ENCODE results near the gene SPEM3. TPM values are rescaled to one million over a fixed set of nuclear protein-coding genes. Genes with fewer than 3 reads are reported as not detected.

The SPEM3 gene
- polyA plus RNA-seq, 2 of the 4 experiments (the other 2 are of a cell fraction), result not detected

DNA sequence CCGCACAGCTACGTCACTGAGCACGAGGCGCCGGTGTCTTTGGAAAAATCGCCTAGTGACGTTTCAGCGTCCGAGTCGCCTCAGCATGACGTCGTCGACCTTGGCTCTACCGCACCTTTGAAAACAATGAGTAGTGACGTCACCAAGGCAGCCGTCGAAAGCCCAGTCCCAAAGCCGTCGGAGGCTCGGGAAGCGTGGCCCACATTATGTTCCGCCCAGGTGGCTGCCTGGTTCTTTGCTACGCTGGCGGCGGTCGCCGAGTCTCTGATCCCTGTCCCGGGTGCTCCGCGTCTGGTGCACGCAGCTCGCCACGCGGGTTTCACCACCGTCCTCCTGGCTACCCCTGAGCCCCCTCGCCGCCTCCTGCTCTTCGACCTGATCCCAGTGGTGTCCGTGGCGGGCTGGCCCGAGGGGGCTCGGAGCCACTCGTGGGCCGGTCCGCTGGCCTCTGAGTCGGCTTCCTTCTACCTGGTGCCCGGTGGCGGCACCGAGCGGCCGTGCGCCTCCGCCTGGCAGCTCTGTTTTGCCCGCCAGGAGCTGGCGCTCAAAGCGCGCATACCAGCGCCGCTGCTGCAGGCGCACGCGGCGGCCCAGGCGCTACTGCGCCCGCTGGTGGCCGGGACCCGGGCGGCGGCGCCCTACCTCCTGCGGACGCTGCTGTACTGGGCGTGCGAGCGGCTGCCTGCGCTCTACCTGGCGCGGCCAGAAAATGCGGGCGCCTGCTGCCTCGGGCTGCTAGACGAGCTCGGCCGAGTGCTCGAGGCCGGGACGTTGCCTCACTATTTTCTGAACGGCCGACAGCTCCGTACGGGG is 8.1 kb downstream of the SPEM3 start (continued):
- TF ChIP-seq NPAS2 (CRISPR knock-in tag; IDR thresholded peaks at IDR 0.05; ENCODE audit: borderline replicate concordance), result peak; percentile 75; the same call in 1 of the 2 replicates
- TF ChIP-seq ZNF302 (CRISPR knock-in tag; IDR thresholded peaks at IDR 0.05), result no peak
- TF ChIP-seq CHD4 (IDR thresholded peaks at IDR 0.05; ENCODE audit: borderline replicate concordance), result no peak
- TF ChIP-seq FOSL2 (IDR thresholded peaks at IDR 0.05), result no peak
- peak; percentile 46; the same call in 1 of the 2 replicates for TF ChIP-seq FOSL2 (CRISPR knock-in tag; IDR thresholded peaks at IDR 0.05)

GRCh38 chr17:7437369-7437863 is 8.8 kb downstream of the SPEM3 start:
- no peak for FAIRE-seq
- CTCF ChIA-PET, result interaction anchor here (0.6 to 17.0 kb wide), 59 partner anchors 12 to 301 kb away, joined by 3 to 342 read pairs (median 7); partner anchors contain the start of genes CHRNB1, KCTD11, NLGN2 and PLSCR3

DNA sequence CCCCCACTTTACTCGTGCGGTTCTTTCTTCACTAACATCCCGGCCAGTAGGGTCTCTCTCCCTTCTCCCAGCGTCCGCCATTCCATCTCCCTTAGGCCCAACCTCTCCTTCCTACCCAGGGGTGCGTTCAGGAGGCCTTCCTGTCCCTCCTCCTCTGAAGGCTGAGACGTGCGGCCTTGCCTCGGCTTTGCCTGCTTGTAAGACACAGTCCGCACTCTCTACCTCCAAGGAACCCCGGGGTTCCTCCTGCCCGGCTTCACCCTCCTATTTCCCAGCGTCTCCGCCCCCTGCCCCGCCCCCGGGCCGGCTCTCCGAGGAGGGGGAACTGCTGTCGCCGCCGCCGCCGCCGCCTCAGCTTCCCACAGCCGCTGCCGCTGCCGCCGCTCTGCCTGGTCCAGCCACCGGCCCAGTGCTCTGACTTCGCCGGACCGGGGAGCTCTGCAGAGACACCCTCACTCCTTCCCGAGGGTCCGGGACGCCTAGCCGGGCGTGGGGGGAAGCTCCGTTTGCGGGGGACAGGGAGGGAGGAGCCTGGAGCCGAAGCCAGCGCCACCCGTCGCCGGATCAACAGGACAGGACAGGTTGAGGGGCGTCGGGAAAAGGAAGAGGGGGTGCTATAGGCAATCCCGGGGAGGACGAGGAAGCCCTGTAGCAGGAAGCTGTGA is 9.4 kb downstream of the SPEM3 start:
- Histone ChIP-seq H3K4me2 (no peak overlapping the region), H3K27ac (no peak overlapping the region), H3K4me1 (peaks cover 31% of the 10 kb centered on the region), H3K4me3 (no peak overlapping the region), H3K9me3 (no peaks in the 10 kb centered on the region)
- FAIRE-seq, result no peak
- ChIA-PET CTCF (interaction anchor here (0.6 to 17.0 kb wide), 22 partner anchors 12 to 177 kb away, joined by 3 to 342 read pairs (median 14); partner anchors contain the start of genes CHRNB1, KCTD11, PLSCR3 and SENP3), POLR2A (no interaction called here)
- 85% methylated on average over 45 of the region's 48 CpGs for WGBS (ENCODE audit: missing lambda C conversion rate)
- ATAC-seq, result no peak
- no peak for DNase-seq (ENCODE audit: low read depth in 1 of 2, low spot score in 1 of 2)
- TF ChIP-seq GATA3 (IDR thresholded peaks at IDR 0.05; ENCODE audit: borderline replicate concordance) (no peak), PHF8 (IDR thresholded peaks at IDR 0.05; ENCODE audit: borderline replicate concordance, low read depth) (no peak), RAD21 (conservative IDR thresholded peaks at IDR 0.05 in 1 of 2, IDR thresholded peaks at IDR 0.05 in 1 of 2) (no peak), CBX2 (IDR thresholded peaks at IDR 0.05; ENCODE audit: borderline replicate concordance, low read depth) (no peak), FOSB (CRISPR knock-in tag; IDR thresholded peaks at IDR 0.05) (no peak), CTCF (IDR thresholded peaks at IDR 0.05) (no peak), MAX (IDR thresholded peaks at IDR 0.05) (no peak), POLR2AphosphoS2 (conservative IDR thresholded peaks at IDR 0.05; ENCODE audit: low read length) (no peak), ZSCAN20 (CRISPR knock-in tag; IDR thresholded peaks at IDR 0.05) (no peak), HOXB13 (CRISPR knock-in tag; IDR thresholded peaks at IDR 0.05; ENCODE audit: low read depth) (no peak), CEBPB (IDR thresholded peaks at IDR 0.05) (no peak), EHF (CRISPR knock-in tag; IDR thresholded peaks at IDR 0.05) (no peak), CHD2 (IDR thresholded peaks at IDR 0.05; ENCODE audit: low read length, partially characterized antibody) (no peak), HOXA7 (CRISPR knock-in tag; IDR thresholded peaks at IDR 0.05) (no peak), RNF2 (IDR thresholded peaks at IDR 0.05; ENCODE audit: borderline replicate concordance, low read depth) (no peak), MAFK (IDR thresholded peaks at IDR 0.05; ENCODE audit: partially characterized antibody) (no peak), MYC (IDR thresholded peaks at IDR 0.05; ENCODE audit: borderline replicate concordance, low read length) (no peak), EP300 (IDR thresholded peaks at IDR 0.05) (no peak)

More at GRCh38 chr17:7437369-7437863, 8.8 kb downstream of the SPEM3 start:
- H3K4me2 ChIP-seq, result peak overlapping the region; percentile 86
- 51% methylated on average over 27 of the region's 31 CpGs for WGBS (ENCODE audit: missing lambda C conversion rate)
- H3K4me1 ChIP-seq, result peaks cover 31% of the 10 kb centered on the region
- TF ChIP-seq MAFK (IDR thresholded peaks at IDR 0.05; ENCODE audit: partially characterized antibody), result peak; percentile 2
- TF ChIP-seq RNF2 (IDR thresholded peaks at IDR 0.05; ENCODE audit: borderline replicate concordance, low read depth), result peak; percentile 88; the same call in 1 of the 2 replicates
- no peak for TF ChIP-seq POLR2AphosphoS2 (conservative IDR thresholded peaks at IDR 0.05; ENCODE audit: low read length)
- H3K4me3 ChIP-seq, result peak overlapping the region; percentile 55; the same call in 2 of the 3 replicates
- DNase-seq (ENCODE audit: low read depth in 1 of 2, low spot score in 1 of 2), result no peak
- no peak for ATAC-seq
- H3K9me3 ChIP-seq, result no peaks in the 10 kb centered on the region
- H3K27ac ChIP-seq, result peak overlapping the region in 1 of 2 experiments; percentile 71; a peak in 3 of 6 replicates
- POLR2A ChIA-PET, result interaction anchor here (0.6 to 3.0 kb wide), 12 partner anchors 17 to 250 kb away, joined by 3 to 31 read pairs (median 4); partner anchors contain the start of genes PLSCR3, POLR2A, SLC35G6 and TMEM256

Data from A549 (cell line).